Heart left ventricle (tissue), 13 donors: ENCODE results near the gene NDEL1.

Experiments used
- CTCF ChIP-seq, 12 donors: fragments of 200-600 bp; sonication (generic) in 4 of 12; IDR thresholded peaks; one replicate each; pipeline versions ENCODE4 v1.5.0 to v1.8.0; 2018 to 2022; ENCODE audit warnings: antibody characterized with exemption in 12 of 12, mild to moderate bottlenecking in 5 of 12
- POLR2A ChIP-seq, 2 donors: fragments of 450-650 bp; IDR thresholded peaks; one replicate each; pipeline ENCODE4 v1.6.1; 2017; ENCODE audit warnings: antibody characterized with exemption in 2 of 2, mild to moderate bottlenecking in 2 of 2, moderate library complexity in 2 of 2
- donor health status: ischemic (EF 13 %, LVEDD 7.1; RV severe dilation, severe dysfunction).
- donor health status: DM: no; HTN: yes; CAD: no.
- donor health status: DM: no; HTN: no; CAD: no.
- donor health status: ischemic (EF 25% LVEDD 6.9; RV normal size, moderate dysfunction).
- donor health status: ischemic (EF 25% LVEDD 5.7; RV mildly dilated, moderate dysfunction).
- donor health status: ischemic (EF 35%, LVEDD 5.7; RV mildly dilated, moderate dysfunction).
- donor health status: nonischemic (EF 11% LVEDD 7.7; RV severe dilation, severe dysfunction).
- donor health status: DM: yes; HTN: yes; CAD: no.
- donor health status: PGD.
- donor health status: ischemic (EF 29% LVEDD 5.4; RV normal size, mild dysfunction).
- donor health status: nonischemic (EF 23%, LVEDD 6.1; RV moderate dilation, normal function).

- TF ChIP-seq CTCF (IDR thresholded peaks at IDR 0.05), result no peak
- TF ChIP-seq POLR2A (IDR thresholded peaks at IDR 0.05), result no peak
Observed at GRCh38 chr17:8391711-8392110, 44.0 kb upstream of the NDEL1 start.
